ENCODE measurements around the gene ATAT1. TPM values are rescaled to one million over a fixed set of nuclear protein-coding genes. Genes with fewer than 3 reads are reported as not detected.

The ATAT1 gene
- total and polyA plus RNA-seq, 2 of the 13 experiments (the other 11 are each of a cell fraction or from before 2014, with no cell fraction given): 9.2 to 23.6 TPM

- TF ChIP-seq ZNF263 (CRISPR knock-in tag; IDR thresholded peaks at IDR 0.05) (peak; percentile 56; the same call in 1 of the 2 replicates), ETS1 (CRISPR knock-in tag; IDR thresholded peaks at IDR 0.05) (no peak), HHEX (CRISPR knock-in tag; IDR thresholded peaks at IDR 0.05) (0 out of 2 replicates have a peak, but pooled peaks have one; percentile 10), CBX5 (CRISPR knock-in tag; IDR thresholded peaks at IDR 0.05; ENCODE audit: borderline replicate concordance) (peak; percentile 23; the same call in 1 of the 2 replicates), ZNF501 (CRISPR knock-in tag; IDR thresholded peaks at IDR 0.05) (peak; percentile 85; the same call in 1 of the 2 replicates), ZKSCAN1 (IDR thresholded peaks at IDR 0.05; ENCODE audit: low read length) (0 out of 2 replicates have a peak, but pooled peaks have one; percentile 33), ETV6 (CRISPR knock-in tag; conservative IDR thresholded peaks at IDR 0.05) (peak; percentile 90; the same call in 1 of the 2 replicates), HMG20A (CRISPR knock-in tag; IDR thresholded peaks at IDR 0.05; ENCODE audit: borderline replicate concordance) (no peak), ISX (CRISPR knock-in tag; conservative IDR thresholded peaks at IDR 0.05) (no peak), SP140L (CRISPR knock-in tag; IDR thresholded peaks at IDR 0.05; ENCODE audit: borderline replicate concordance) (peak; percentile 68; the same call in 1 of the 2 replicates), SPEN (CRISPR knock-in tag; IDR thresholded peaks at IDR 0.05; ENCODE audit: low read depth) (peak; percentile 91; the same call in 1 of the 2 replicates), ZNF772 (CRISPR knock-in tag; IDR thresholded peaks at IDR 0.05) (peak; percentile 96), CSRNP2 (CRISPR knock-in tag; conservative IDR thresholded peaks at IDR 0.05; ENCODE audit: low read depth) (no peak), PCBP2 (optimal IDR thresholded peaks at IDR 0.05; ENCODE audit: low read depth, low read length, poor library complexity, severe bottlenecking) (peak; percentile 31), SSRP1 (CRISPR knock-in tag; IDR thresholded peaks at IDR 0.05) (no peak; the same call in none of the 2 replicates), ZNF788 (CRISPR knock-in tag; IDR thresholded peaks at IDR 0.05; ENCODE audit: borderline replicate concordance) (0 out of 2 replicates have a peak, but pooled peaks have one; percentile 69), SYNCRIP (IDR thresholded peaks at IDR 0.05; ENCODE audit: insufficient read depth, low read depth, low read length) (no peak), ZNF512 (CRISPR knock-in tag; IDR thresholded peaks at IDR 0.05) (no peak)
- TF ChIP-seq, protein P1, sequence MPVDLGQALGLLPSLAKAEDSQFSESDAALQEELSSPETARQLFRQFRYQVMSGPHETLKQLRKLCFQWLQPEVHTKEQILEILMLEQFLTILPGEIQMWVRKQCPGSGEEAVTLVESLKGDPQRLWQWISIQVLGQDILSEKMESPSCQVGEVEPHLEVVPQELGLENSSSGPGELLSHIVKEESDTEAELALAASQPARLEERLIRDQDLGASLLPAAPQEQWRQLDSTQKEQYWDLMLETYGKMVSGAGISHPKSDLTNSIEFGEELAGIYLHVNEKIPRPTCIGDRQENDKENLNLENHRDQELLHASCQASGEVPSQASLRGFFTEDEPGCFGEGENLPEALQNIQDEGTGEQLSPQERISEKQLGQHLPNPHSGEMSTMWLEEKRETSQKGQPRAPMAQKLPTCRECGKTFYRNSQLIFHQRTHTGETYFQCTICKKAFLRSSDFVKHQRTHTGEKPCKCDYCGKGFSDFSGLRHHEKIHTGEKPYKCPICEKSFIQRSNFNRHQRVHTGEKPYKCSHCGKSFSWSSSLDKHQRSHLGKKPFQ (CRISPR knock-in tag; IDR thresholded peaks at IDR 0.05; ENCODE audit: insufficient replicate concordance): no peak
- TF ChIP-seq, protein P2, sequence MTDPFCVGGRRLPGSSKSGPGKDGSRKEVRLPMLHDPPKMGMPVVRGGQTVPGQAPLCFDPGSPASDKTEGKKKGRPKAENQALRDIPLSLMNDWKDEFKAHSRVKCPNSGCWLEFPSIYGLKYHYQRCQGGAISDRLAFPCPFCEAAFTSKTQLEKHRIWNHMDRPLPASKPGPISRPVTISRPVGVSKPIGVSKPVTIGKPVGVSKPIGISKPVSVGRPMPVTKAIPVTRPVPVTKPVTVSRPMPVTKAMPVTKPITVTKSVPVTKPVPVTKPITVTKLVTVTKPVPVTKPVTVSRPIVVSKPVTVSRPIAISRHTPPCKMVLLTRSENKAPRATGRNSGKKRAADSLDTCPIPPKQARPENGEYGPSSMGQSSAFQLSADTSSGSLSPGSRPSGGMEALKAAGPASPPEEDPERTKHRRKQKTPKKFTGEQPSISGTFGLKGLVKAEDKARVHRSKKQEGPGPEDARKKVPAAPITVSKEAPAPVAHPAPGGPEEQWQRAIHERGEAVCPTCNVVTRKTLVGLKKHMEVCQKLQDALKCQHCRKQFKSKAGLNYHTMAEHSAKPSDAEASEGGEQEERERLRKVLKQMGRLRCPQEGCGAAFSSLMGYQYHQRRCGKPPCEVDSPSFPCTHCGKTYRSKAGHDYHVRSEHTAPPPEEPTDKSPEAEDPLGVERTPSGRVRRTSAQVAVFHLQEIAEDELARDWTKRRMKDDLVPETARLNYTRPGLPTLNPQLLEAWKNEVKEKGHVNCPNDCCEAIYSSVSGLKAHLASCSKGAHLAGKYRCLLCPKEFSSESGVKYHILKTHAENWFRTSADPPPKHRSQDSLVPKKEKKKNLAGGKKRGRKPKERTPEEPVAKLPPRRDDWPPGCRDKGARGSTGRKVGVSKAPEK (CRISPR knock-in tag; IDR thresholded peaks at IDR 0.05; ENCODE audit: borderline replicate concordance): no peak
Measured at GRCh38 chr6:30616811-30617564, 9.7 kb upstream of the ATAT1 start, which contains the start of gene PPP1R10 (continued).
